SKM-1 treated with dmso at 0.1 percent for 144 hours (cell line): Measurements from ENCODE around the gene ZNF319.

Source experiments
- DNase-seq: peaks from one replicate; lab custom pipeline; 2025; ENCODE audit not compliant: unreplicated experiment; lab: John Stamatoyannopoulos, UW

Gene ZNF319

DNA sequence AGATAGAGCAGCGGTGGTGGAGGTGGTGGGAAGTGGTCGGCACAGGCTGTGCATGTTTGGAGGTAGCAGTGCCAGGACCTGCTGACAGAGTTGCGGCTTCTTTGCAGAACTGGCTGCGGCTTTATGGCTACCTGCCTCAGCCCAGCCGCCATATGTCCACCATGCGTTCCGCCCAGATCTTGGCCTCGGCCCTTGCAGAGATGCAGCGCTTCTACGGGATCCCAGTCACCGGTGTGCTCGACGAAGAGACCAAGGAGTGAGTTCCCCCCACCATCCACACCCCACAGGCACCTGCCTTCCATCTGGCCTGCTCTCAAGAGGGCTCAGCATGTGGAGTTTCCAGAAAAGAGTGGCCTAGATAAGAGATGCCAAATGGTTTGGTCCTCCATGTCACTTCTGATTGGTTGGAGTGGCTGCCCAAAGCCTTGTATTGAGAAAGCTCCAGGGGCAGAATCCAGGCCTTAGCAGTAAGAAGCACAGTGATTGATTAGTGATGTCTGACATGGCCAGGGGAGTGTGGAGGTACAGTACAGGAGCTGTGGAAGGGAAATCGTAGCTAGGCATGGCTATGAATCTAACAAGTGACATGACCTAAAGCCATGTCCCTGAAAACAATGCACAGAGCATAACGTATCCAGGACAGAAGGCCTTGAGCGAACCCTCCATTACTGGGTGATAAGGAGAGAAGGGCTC lies 37.0 kb upstream of the ZNF319 start:
- DNase-seq = no peak

GRCh38 chr16:58036943-58037342 lies 36.5 kb upstream of the ZNF319 start:
- DNase-seq = no peak

DNA sequence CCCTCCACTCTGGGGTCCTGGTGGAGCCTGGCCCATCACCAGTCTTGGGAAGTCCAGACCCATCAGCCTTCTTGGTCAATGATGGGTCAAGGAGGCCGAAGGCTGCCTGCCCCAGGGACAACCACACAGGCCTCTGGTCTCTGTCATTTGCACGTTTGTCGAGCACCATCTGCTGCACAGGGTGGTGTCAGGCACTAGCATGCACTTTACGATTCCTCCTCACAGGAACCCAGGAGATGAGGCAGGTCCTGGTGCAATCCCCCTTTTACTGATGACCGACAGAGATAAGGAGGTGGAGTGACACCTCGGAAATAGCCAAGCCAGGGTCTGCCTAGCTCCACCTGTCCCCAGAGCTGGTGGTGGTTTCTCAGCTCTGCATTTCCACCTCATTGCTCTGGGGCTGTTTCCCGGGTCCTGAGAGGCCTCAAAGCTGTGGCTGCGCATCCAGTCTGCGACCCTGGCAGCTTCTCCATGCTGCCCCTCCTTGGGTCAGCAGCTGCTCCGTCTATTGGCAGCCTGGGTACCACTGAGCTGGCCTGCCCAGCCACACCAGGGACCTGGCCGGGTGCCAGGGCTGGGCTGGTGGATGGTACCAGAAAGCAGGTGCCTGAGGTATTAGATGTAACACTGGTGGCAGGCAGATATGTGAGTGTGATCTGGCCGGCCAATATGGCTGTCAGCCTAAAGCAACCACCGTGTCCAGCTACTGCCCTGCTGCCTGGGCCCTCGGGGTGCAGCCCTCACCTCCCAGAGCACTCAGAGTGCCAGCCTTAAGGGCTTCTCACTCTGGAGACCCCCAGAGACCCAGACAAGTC lies 35.1 kb upstream of the ZNF319 start:
- no peak for DNase-seq

DNA sequence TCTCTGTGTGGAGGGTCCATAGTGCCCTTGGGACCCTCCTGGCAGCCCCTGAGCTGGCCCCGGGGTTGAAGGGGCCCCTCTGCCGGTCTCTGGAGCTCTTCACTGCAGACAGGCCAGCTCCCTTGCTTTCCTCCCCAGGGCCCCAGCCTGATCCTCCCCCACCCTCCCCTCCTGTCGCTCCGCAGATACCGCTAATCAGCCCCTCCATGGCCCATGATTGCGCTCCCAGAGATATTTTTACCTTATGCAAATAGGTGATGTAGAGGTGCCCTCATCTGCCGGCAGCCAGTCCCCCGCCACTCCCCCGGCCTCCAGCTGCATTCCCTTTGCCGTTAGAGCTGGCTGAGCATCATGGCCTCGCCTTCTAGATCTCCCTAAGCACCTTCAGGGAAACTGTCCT lies 34.3 kb upstream of the ZNF319 start:
- no peak for DNase-seq

GRCh38 chr16:58034128-58034685 lies 33.7 kb upstream of the ZNF319 start:
- DNase-seq = no peak

- no peak for DNase-seq
These were observed 32.3 kb upstream of the ZNF319 start for GRCh38 chr16:58032710-58033293.

DNA sequence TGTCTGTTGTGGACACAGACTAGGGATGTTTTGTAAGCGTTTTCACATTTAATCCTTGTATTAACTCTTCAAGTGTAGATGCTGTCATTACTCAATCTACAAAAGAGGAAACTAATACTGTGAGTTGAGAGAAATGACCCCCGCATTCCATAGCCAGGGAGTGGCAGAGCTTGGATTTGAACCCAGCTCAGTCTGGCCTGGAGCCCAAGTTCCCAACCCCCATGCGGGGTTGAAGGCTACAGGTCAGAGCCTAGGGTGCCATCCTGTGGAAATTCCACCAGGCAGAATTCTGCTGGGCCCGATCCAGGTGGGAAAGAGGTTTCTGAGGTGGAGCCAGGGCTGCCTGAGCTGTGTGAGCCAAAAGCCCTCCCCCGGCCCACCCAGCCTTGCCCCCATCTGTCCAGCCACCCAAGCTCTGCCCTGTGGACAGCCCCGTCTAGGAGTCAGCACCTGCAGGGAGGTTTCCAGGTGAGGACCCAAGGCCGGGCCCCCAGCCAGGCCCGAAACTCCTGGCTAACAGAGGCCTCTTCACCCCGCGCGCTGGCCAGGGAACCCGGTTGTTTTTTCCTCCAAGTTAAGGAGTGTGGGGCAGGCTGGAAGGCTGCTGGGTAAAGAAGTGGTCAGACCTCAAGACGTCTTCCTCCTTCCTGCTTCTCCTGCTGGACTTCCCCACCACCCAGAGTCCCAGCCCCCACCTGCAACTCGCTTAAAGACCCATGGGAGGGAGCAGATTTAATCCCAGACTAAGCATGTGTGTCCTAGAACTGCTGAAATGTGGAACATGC lies 30.7 kb upstream of the ZNF319 start:
- DNase-seq = peak; percentile 20

DNA sequence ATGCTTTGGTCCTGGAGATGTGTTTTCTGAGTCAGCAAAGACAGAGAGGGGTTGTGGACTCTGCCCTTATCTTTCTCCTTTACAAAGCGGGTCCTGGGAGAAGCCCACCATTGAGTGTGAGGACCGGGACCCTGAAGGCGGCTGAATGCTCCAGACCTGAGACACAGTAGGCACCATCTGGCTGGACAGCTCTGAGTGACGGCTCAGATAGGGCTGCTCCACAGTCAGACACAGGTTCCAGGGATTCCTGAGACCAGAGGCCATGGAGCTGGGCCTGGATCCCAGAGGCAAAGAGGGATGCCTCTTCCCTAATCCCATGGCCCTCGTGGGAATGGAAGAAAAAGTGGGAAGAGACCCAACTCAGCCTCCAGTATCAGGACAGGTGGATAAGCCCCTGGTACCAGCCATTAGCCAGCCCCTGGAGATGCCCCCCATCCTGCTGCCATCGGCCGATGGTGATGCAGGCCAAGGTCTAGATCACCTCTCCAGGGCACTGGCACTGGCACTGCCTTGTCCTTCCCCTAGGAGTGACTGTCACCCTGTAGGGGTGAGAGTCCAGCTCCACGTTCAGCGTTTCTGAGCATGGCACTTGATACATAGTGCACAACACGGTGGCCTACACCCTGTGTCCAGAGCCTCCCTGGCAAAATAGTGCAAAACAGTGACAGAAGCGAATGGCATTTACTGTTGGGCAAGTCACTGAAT lies 29.8 kb upstream of the ZNF319 start:
- DNase-seq = no peak

DNA sequence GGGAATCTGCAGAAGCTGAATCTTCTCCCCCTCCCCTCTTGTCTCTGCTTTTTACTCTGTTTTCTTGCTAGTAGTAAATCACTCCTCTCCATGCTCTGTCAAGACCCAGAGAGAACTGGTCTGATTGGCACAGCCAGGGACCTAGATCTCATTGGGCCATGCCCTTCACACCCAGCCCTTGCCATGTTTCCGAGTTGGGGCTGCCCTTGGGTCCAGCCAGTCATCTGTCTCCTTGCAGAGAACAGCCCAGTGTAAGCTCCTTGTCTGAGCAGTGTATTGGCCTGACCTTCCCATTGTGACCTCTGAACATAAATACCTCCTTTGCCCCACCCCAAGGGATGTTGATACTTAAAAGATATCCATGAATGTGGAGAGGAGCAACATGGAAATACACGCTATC lies 28.9 kb upstream of the ZNF319 start:
- DNase-seq = no peak

DNA sequence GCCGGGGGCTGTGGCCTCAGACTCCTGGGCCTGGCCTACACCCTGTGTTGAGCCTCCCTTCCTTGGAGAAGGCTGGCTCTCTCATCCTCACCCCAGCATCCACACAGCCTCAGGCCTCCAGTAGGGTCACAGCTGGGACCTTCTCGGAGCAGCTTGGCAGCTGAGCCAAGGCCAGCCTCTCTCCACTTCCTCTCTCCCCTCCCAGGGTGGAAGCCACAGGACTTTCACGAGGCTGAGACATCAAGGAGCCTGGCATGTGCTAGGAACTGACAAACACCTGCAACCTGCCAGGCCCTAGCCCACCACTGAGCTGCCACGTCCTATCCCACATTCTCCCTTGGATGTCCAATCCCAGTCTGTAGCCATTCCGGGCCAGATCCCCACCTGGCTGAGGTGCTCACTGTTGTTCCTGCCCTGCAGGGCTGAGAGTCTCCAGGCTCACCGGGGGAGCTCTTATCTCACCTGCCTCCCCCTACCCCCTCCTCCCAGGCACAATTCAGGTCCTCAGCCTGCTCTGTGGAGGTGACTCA lies 28.1 kb upstream of the ZNF319 start:
- DNase-seq = no peak

- DNase-seq = no peak
These were observed 27.5 kb upstream of the ZNF319 start for GRCh38 chr16:58027916-58028455.

GRCh38 chr16:58027161-58027915 lies 26.9 kb upstream of the ZNF319 start:
- DNase-seq = no peak

DNA sequence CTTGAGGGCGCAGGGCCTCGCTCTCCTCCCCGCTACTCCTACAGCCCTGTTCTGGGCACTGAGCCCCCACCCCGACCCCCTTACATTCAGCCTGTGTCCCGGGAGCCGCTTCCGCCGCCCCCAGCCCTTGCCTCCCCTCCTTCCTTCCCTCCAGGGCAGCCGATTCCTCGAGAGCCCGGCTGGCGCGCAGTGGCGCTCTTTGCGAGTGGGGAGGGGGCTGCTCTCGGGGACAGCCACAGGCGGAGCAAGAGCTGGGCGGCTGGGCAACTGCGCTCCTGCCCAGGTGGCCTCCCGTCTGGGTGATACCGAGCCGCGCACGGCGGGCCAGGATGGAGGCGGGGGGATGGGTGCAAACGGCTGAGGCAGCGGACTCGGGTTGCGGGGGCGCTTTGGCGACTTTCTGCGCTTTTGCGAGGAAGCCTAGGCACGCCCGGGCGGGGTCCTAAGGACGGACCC lies 26.3 kb upstream of the ZNF319 start:
- no peak for DNase-seq

- DNase-seq = no peak
These were observed 25.8 kb upstream of the ZNF319 start for GRCh38 chr16:58026139-58026704.

DNA sequence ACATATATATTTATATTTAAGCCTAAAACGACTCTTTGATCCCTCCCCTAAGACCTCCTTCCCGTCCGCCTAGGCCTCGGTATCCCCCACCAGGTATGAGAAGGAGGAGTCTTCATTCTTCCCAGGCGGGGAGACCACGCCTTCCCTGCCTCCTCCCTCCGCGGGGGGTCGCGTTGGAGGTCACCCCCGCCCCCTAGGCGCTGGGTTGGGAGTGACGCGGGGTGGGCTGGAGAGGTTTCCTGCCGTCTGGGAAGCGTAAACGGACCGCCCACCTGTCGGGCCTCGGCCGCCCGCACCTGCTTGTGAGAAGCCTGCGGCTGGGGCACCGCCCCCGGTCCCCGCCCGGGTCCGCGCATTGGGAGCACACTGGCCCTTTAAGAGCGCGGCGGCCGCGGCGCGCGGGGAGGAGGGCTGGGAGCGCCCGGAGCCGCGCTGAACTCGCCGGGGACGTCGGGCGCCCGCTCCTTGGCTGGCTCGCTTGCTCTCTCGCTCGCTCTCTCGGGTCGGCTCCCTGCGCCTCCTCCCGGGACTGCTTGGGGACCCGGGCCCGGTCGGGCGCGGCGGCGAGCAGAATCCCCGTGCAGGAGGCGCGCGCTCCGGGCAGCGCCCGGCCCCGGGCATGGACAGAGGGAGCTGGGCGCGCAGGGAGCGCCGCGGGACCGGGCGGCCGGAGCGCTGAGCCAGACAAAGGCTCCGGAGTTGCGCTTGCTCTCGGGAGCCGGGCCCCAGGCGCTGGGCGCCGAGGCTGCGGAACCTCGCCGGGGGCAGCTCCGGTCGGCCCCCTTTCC lies 25.1 kb upstream of the ZNF319 start, which contains the start of gene MMP15:
MMP15 (plus strand) TSS at position 404 of the 788 bp plus-strand sequence. CDS start 597 bp downstream, outside the sequence.
- DNase-seq = peak; percentile 33

DNA sequence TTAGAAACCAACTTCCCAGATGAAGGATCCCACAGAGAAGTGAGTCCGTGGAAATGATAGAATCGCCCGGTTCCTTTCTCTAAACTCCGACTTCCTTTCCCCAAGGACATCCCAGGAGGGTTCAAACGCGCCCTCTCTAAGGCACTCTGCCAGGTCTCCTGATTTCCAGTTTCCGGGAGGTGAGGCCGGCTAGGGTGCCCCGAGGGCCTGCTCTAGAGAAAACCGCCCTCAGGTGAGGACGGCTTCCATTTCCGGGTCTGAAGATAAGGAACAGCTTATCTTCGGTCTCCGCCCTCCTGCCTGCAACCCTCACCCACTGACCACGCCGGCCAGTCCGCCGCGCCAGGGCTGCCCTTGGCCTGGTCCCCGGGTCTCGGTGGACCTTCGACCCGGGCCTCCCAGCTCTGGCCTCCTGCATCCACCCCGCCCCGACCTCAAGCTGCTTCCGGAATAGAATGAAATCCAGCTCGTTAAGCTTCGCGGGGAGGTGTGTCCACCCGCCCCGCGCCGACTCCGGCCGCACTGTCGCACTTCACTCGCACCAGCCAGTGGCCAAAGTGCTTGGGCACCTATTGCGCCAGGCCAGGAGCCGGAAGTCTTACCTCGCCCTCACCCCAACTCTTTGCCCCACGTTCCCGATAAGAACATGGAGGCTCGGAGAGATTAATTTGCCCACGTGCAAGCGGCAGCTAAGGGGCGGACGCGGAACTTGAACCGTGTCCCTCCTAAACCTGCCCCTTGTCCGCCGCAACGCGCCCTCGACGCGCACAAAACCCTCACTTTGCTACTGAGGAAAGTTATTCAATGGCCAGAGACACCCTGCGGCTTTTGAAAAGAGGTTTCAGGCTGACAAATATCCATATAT lies 24.2 kb upstream of the ZNF319 start:
- no peak for DNase-seq
